Astrocyte of the hippocampus (primary cell): ENCODE results near the gene ZBTB43.

Experiments used
- DNase-seq: peaks from one replicate; pipeline ENCODE4 v3.0.0; 2011; ENCODE audit warnings: low read depth, low spot score

The ZBTB43 gene

GRCh38 chr9:126886034-126886822 lies 81.4 kb downstream of the ZBTB43 start:
- no peak for DNase-seq

GRCh38 chr9:126886897-126887296 lies 82.1 kb downstream of the ZBTB43 start:
- no peak for DNase-seq
